ENCODE measurements around the gene TLE2. TPM values are rescaled to one million over a fixed set of nuclear protein-coding genes. Genes with fewer than 3 reads are reported as not detected.
"Not testable (repeated sequence)": the region's sequence is repeated elsewhere in the genome, so short reads cannot be mapped to it uniquely, and the experiment has no call there.

The TLE2 gene
- polyA plus RNA-seq, 1 donor (not counting 4 experiments of a cell fraction or from before 2014, with no cell fraction given), result 0.88 TPM

DNA sequence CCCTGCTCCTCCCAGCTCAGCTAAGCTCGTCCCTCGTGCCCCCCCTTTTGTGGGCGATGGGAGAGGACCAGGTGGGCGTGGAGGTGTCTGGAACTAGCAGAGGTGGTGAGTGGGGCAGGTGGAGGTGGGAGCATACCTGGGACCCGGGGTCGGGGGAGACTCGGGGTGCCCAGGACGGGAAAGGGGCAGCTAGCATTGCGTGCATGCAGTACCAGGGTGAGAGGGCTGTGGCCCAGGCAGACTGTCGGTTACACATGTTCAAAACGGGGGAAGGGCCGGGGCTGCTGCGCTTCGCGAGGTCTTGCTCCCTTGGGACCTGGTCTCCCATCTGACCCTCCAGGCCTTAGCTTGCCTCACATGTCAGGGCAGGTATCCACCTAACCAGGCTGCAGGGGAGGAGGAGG is 24.1 kb upstream of the TLE2 start:
- no peak for FAIRE-seq
- Histone ChIP-seq H3K27me3 (ENCODE audit: control insufficient read depth, extremely low read depth, insufficient read depth, low read length) (no peaks in the 10 kb centered on the region), H3K4me2 (ENCODE audit: control insufficient read depth, extremely low read depth, insufficient read depth, low read depth, low read length) (peak overlapping the region; percentile 1), H3K79me2 (ENCODE audit: control insufficient read depth, insufficient read depth, low read length) (no peaks in the 10 kb centered on the region), H3K9me1 (ENCODE audit: control insufficient read depth, extremely low read depth, insufficient read depth, low read length) (peaks cover 3% of the 10 kb centered on the region), H4K20me1 (ENCODE audit: control insufficient read depth, extremely low read depth, insufficient read depth, low read length) (peaks cover 13% of the 10 kb centered on the region), H3K4me1 (ENCODE audit: control insufficient read depth, extremely low read depth, insufficient read depth, low read length) (peaks cover 44% of the 10 kb centered on the region), H3K36me3 (ENCODE audit: control insufficient read depth in 2 of 2, extremely low read depth in 1 of 2, insufficient read depth in 2 of 2, low read length in 2 of 2) (peaks cover 11 to 13% of the 10 kb centered on the region in 2 experiments), H3K4me3 (ENCODE audit: control insufficient read depth in 2 of 3, extremely low read depth in 1 of 3, insufficient read depth in 2 of 3, low read depth in 1 of 3, low read length in 3 of 3) (no peak overlapping the region), H2AFZ (ENCODE audit: control insufficient read depth, low read length) (no peak overlapping the region), H3K27ac (ENCODE audit: control insufficient read depth, insufficient read depth, low read length) (no peak overlapping the region), H3K9me3 (ENCODE audit: control insufficient read depth, low read depth, low read length) (no peaks in the 10 kb centered on the region), H3K9ac (ENCODE audit: control insufficient read depth, extremely low read depth, insufficient read depth, low read length) (no peak overlapping the region)
- dilution Hi-C loops (cut with MboI; ENCODE audit: extremely low pct_ligation_motif_present, low sequenced_read_pairs), result no loop called here
- no peak for TF ChIP-seq EZH2 (IDR thresholded peaks at IDR 0.05; ENCODE audit: low read length)
- TF ChIP-seq, protein P1, sequence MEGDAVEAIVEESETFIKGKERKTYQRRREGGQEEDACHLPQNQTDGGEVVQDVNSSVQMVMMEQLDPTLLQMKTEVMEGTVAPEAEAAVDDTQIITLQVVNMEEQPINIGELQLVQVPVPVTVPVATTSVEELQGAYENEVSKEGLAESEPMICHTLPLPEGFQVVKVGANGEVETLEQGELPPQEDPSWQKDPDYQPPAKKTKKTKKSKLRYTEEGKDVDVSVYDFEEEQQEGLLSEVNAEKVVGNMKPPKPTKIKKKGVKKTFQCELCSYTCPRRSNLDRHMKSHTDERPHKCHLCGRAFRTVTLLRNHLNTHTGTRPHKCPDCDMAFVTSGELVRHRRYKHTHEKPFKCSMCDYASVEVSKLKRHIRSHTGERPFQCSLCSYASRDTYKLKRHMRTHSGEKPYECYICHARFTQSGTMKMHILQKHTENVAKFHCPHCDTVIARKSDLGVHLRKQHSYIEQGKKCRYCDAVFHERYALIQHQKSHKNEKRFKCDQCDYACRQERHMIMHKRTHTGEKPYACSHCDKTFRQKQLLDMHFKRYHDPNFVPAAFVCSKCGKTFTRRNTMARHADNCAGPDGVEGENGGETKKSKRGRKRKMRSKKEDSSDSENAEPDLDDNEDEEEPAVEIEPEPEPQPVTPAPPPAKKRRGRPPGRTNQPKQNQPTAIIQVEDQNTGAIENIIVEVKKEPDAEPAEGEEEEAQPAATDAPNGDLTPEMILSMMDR (optimal IDR thresholded peaks at IDR 0.05 in 1 of 3, IDR thresholded peaks at IDR 0.05 in 1 of 3, conservative IDR thresholded peaks at IDR 0.05 in 1 of 3; ENCODE audit: extremely low read depth in 1 of 3, insufficient read depth in 2 of 3, low read length in 3 of 3), result no peak
- no peak for DNase-seq (ENCODE audit: low read depth, low spot score)

DNA sequence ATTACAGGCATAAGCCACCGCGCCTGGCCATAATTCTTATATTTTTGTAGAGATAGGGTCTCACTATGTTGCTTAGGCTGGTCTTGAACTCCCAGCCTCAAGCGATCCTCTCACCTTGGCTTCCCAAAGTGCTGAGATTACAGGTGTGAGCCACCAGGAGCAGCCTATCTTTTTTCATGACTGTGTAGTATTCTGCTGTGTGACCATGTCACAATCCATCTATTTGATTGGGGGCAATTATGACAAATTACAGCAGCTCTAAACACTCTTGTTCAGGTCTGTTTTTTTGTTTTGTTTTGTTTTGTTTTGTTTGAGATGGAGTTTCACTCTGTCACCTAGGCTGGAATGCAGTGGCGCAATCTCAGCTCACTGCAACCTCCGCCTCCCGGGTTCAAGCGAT is 20.9 kb upstream of the TLE2 start:
- FAIRE-seq; H4K20me1 ChIP-seq (ENCODE audit: control insufficient read depth, extremely low read depth, insufficient read depth, low read length); H3K4me3 ChIP-seq (ENCODE audit: control insufficient read depth in 2 of 3, extremely low read depth in 1 of 3, insufficient read depth in 2 of 3, low read depth in 1 of 3, low read length in 3 of 3): not testable (repeated sequence)

DNA sequence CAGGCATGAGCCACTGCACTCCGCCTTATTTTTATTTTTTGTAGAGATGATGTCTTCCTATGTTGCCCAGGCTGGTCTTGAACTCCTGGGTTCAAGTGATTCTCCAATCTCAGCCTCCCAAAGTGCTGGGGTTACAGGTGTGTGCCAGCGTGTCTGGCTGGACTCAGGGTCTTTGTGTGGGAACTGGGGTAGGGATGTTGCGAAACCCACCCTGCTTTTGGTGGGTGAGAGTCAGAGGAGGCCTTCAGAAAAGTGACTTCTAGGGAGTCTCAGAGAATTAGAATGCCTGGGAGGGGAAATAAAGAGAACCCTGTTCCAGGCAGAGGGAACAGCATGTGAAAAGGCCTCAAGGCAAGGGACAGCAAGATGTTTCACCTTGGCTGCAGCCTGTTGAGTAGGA is 20.0 kb upstream of the TLE2 start:
- H3K4me3 ChIP-seq (ENCODE audit: control insufficient read depth in 2 of 3, extremely low read depth in 1 of 3, insufficient read depth in 2 of 3, low read depth in 1 of 3, low read length in 3 of 3), result no peak overlapping the region
- H3K36me3 ChIP-seq (ENCODE audit: control insufficient read depth in 2 of 2, extremely low read depth in 1 of 2, insufficient read depth in 2 of 2, low read length in 2 of 2), result peaks cover 3 to 4% of the 10 kb centered on the region in 2 experiments
- no peak overlapping the region for H3K27ac ChIP-seq (ENCODE audit: control insufficient read depth, insufficient read depth, low read length)
- no peaks in the 10 kb centered on the region for H3K9me1 ChIP-seq (ENCODE audit: control insufficient read depth, extremely low read depth, insufficient read depth, low read length)
- H3K4me2 ChIP-seq (ENCODE audit: control insufficient read depth, extremely low read depth, insufficient read depth, low read depth, low read length), result no peak overlapping the region
- no peaks in the 10 kb centered on the region for H3K27me3 ChIP-seq (ENCODE audit: control insufficient read depth, extremely low read depth, insufficient read depth, low read length)
- H3K4me1 ChIP-seq (ENCODE audit: control insufficient read depth, extremely low read depth, insufficient read depth, low read length), result peaks cover 14% of the 10 kb centered on the region
- TF ChIP-seq, protein P1 (optimal IDR thresholded peaks at IDR 0.05 in 1 of 3, IDR thresholded peaks at IDR 0.05 in 1 of 3, conservative IDR thresholded peaks at IDR 0.05 in 1 of 3; ENCODE audit: extremely low read depth in 1 of 3, insufficient read depth in 2 of 3, low read length in 3 of 3), result no peak
- no peaks in the 10 kb centered on the region for H3K9me3 ChIP-seq (ENCODE audit: control insufficient read depth, low read depth, low read length)
- dilution Hi-C loops (cut with MboI; ENCODE audit: extremely low pct_ligation_motif_present, low sequenced_read_pairs), result no loop called here
- no peak overlapping the region for H3K9ac ChIP-seq (ENCODE audit: control insufficient read depth, extremely low read depth, insufficient read depth, low read length)
- no peaks in the 10 kb centered on the region for H3K79me2 ChIP-seq (ENCODE audit: control insufficient read depth, insufficient read depth, low read length)
- DNase-seq (ENCODE audit: low read depth, low spot score) (no peak), FAIRE-seq (no peak)
- H2AFZ ChIP-seq (ENCODE audit: control insufficient read depth, low read length), result no peak overlapping the region
- no peaks in the 10 kb centered on the region for H4K20me1 ChIP-seq (ENCODE audit: control insufficient read depth, extremely low read depth, insufficient read depth, low read length)

More for the DNA sequence above, 20.9 kb upstream of the TLE2 start:
- H3K27me3 ChIP-seq (ENCODE audit: control insufficient read depth, extremely low read depth, insufficient read depth, low read length); H3K4me2 ChIP-seq (ENCODE audit: control insufficient read depth, extremely low read depth, insufficient read depth, low read depth, low read length); DNase-seq (ENCODE audit: low read depth, low spot score); H3K79me2 ChIP-seq (ENCODE audit: control insufficient read depth, insufficient read depth, low read length); H3K9ac ChIP-seq (ENCODE audit: control insufficient read depth, extremely low read depth, insufficient read depth, low read length); H3K9me3 ChIP-seq (ENCODE audit: control insufficient read depth, low read depth, low read length); dilution Hi-C loops (cut with MboI; ENCODE audit: extremely low pct_ligation_motif_present, low sequenced_read_pairs); H3K9me1 ChIP-seq (ENCODE audit: control insufficient read depth, extremely low read depth, insufficient read depth, low read length); H2AFZ ChIP-seq (ENCODE audit: control insufficient read depth, low read length); H3K27ac ChIP-seq (ENCODE audit: control insufficient read depth, insufficient read depth, low read length); H3K36me3 ChIP-seq (ENCODE audit: control insufficient read depth in 2 of 2, extremely low read depth in 1 of 2, insufficient read depth in 2 of 2, low read length in 2 of 2): not testable (repeated sequence)
- peaks cover 24% of the 10 kb centered on the region for H3K4me1 ChIP-seq (ENCODE audit: control insufficient read depth, extremely low read depth, insufficient read depth, low read length)

Data from keratinocyte (primary cell).